OCI-LY7 (cell line): Measurements from ENCODE around the gene NBEA.

ENCODE experiments used
- CTCF ChIP-seq: fragments of 200-600 bp; sonication (generic); conservative IDR thresholded peaks from 2 replicates; pipeline ENCODE4 v1.5.1; 2014; ENCODE audit warnings: mild to moderate bottlenecking, antibody characterized with exemption, low read length, moderate library complexity, mixed read lengths
- EZH2phosphoT487 ChIP-seq: fragments of 200-600 bp; sonication (generic); IDR thresholded peaks from 2 replicates; pipeline ENCODE4 v1.6.1; 2018; ENCODE audit warnings: low read depth, borderline replicate concordance, mild to moderate bottlenecking, mixed run types, antibody characterized with exemption, low read length, moderate library complexity, mixed read lengths

- no peak for TF ChIP-seq CTCF
- no peak for TF ChIP-seq EZH2phosphoT487
Observed at GRCh38 chr13:35014606-35015213, 72.6 kb downstream of the NBEA start.
